ENCODE measurements around the gene LITAFD.

DNA sequence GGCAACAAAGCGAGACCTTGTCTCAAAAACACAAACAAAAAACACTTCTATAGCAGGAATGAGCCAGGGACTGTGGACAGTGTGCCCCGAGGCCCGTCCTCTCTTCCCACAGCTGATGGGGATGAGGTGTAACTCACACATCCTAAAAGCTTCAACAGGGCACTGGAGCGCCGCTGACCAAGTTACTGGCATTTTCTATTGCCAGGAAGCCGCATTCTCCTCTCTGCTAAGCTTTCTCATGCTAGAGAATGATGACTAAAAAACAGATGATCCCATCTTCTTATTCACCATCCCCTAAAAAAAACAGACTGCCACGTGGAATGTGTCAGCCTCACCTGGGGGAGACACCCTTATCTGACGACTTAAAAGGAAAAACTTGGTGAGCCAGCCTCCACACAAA is 29.6 kb upstream of the LITAFD start:
- TF ChIP-seq, protein P1, sequence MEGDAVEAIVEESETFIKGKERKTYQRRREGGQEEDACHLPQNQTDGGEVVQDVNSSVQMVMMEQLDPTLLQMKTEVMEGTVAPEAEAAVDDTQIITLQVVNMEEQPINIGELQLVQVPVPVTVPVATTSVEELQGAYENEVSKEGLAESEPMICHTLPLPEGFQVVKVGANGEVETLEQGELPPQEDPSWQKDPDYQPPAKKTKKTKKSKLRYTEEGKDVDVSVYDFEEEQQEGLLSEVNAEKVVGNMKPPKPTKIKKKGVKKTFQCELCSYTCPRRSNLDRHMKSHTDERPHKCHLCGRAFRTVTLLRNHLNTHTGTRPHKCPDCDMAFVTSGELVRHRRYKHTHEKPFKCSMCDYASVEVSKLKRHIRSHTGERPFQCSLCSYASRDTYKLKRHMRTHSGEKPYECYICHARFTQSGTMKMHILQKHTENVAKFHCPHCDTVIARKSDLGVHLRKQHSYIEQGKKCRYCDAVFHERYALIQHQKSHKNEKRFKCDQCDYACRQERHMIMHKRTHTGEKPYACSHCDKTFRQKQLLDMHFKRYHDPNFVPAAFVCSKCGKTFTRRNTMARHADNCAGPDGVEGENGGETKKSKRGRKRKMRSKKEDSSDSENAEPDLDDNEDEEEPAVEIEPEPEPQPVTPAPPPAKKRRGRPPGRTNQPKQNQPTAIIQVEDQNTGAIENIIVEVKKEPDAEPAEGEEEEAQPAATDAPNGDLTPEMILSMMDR (IDR thresholded peaks at IDR 0.05) = no peak
- TF ChIP-seq POLR2A (IDR thresholded peaks at IDR 0.05) = no peak

Measured in uterus (tissue), 2 donors.